HUES6 (cell line): ENCODE measurements around the gene ELMO1.

Source experiments
- H3K27ac ChIP-seq: 2 replicates; pipeline ENCODE4 v1.7.0; 2013; ENCODE audit warnings: low read depth, mild to moderate bottlenecking, low read length, inconsistent platforms
- H3K27me3 ChIP-seq: 2 replicates; pipeline ENCODE4 v1.6.1; 2013; ENCODE audit warnings: low read length; ENCODE audit not compliant: control insufficient read depth, insufficient read depth
- H3K36me3 ChIP-seq: 2 replicates; pipeline ENCODE4 v1.6.1; 2013; ENCODE audit warnings: low read length; ENCODE audit not compliant: control insufficient read depth, insufficient read depth
- H3K4me1 ChIP-seq: 2 replicates; pipeline ENCODE4 v1.6.1; 2013; ENCODE audit warnings: low read length; ENCODE audit not compliant: control insufficient read depth, insufficient read depth
- H3K4me3 ChIP-seq: 2 replicates; pipeline ENCODE4 v1.5.1; 2013; ENCODE audit warnings: low read depth, low read length
- H3K9ac ChIP-seq: one replicate; pipeline ENCODE4 v1.6.1; 2013; ENCODE audit warnings: mild to moderate bottlenecking, low read length
- H3K9me3 ChIP-seq: 2 replicates; pipeline ENCODE4 v1.6.1; 2013; ENCODE audit warnings: low read depth, low read length; ENCODE audit not compliant: control insufficient read depth, insufficient read depth

Gene ELMO1

DNA sequence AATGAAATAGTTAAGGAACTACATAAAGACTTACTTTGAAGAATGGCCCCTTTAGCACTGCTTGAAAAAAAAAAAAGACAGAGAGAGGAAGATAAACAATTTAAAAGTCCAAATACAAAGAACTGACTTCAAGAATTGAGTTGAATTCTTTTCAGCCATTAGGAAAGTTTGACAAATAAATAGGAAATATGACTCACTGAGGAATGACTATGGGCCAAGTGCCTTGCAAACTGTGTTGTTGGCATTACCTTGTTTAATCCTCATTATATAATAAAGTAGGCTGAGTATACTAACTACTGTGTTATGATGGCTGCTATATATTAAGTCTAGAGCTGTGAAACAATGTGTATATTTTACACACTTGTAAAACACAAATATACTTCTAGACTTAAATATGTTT is 151.1 kb downstream of the ELMO1 start:
- no peaks in the 10 kb centered on the region for H3K36me3 ChIP-seq

GRCh38 chr7:37295401-37295800 is 153.3 kb downstream of the ELMO1 start:
- Histone ChIP-seq H3K27me3 (no peaks in the 10 kb centered on the region), H3K36me3 (no peaks in the 10 kb centered on the region), H3K4me3 (no peak overlapping the region), H3K4me1 (no peaks in the 10 kb centered on the region), H3K9ac (no peak overlapping the region), H3K9me3 (0 out of 2 replicates have a peak, but pooled peaks cover 3% of the 10 kb centered on the region), H3K27ac (no peak overlapping the region)

More for the DNA sequence above, 151.1 kb downstream of the ELMO1 start:
- no peaks in the 10 kb centered on the region for H3K4me1 ChIP-seq
- H3K9me3 ChIP-seq, result no peaks in the 10 kb centered on the region
- H3K4me3 ChIP-seq, result no peak overlapping the region
- H3K27ac ChIP-seq, result no peak overlapping the region
- no peaks in the 10 kb centered on the region for H3K27me3 ChIP-seq
- no peak overlapping the region for H3K9ac ChIP-seq

DNA sequence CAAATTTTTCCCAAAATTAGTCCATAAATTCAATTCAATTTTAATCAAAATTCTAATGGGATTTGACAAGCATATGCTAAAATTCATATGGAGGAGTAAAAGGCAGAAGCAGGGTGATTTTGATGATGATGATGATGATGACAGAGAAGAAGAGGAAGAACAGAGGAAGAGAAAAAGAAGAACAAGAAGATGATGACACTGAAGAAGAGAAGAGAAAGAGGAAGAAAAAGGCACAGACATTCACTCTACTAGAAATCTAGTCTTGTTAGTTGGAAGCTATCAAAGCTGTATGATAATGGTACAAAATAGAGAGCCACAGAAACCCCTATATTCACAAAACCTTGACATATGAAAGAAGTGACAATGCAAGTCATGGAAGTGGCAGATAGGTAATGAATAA is 157.9 kb downstream of the ELMO1 start:
- no peak overlapping the region for H3K27ac ChIP-seq

GRCh38 chr7:37289781-37290180 is 158.9 kb downstream of the ELMO1 start:
- no peaks in the 10 kb centered on the region for H3K36me3 ChIP-seq
- H3K9me3 ChIP-seq, result 0 out of 2 replicates have a peak, but pooled peaks cover 3% of the 10 kb centered on the region
- H3K9ac ChIP-seq, result no peak overlapping the region
- peaks cover 5% of the 10 kb centered on the region; the same call in 1 of the 2 replicates for H3K4me1 ChIP-seq
- no peak overlapping the region for H3K4me3 ChIP-seq
- no peak overlapping the region for H3K27ac ChIP-seq
- H3K27me3 ChIP-seq, result no peaks in the 10 kb centered on the region

More for the DNA sequence above, 157.9 kb downstream of the ELMO1 start:
- no peak overlapping the region for H3K4me3 ChIP-seq
- no peaks in the 10 kb centered on the region for H3K27me3 ChIP-seq
- H3K9me3 ChIP-seq, result 0 out of 2 replicates have a peak, but pooled peaks cover 3% of the 10 kb centered on the region
- peaks cover 5% of the 10 kb centered on the region; the same call in 1 of the 2 replicates for H3K4me1 ChIP-seq
- no peaks in the 10 kb centered on the region for H3K36me3 ChIP-seq
- no peak overlapping the region for H3K9ac ChIP-seq

DNA sequence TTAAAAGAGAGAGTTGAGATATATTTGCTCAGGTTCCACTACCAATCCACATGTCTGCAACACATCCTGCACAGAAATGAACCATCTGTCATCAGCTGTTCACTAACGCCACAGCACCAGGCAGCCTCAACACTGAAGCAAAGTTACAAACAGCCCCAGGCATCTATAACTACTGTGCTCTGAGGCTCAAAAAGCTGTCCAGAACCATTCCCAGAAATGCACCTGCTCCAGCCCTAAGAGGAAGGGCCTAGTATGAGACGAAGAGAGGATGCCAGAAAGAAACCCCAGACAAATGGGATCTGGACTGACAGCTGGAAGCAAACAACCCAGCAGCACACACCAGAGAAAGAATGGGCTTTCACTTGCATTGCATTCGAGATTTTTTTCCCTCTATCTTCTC is 159.3 kb downstream of the ELMO1 start:
- no peaks in the 10 kb centered on the region for H3K27me3 ChIP-seq
- H3K27ac ChIP-seq, result no peak overlapping the region
- no peak overlapping the region for H3K9ac ChIP-seq
- 0 out of 2 replicates have a peak, but pooled peaks cover 3% of the 10 kb centered on the region for H3K9me3 ChIP-seq
- no peak overlapping the region for H3K4me3 ChIP-seq
- H3K4me1 ChIP-seq, result peaks cover 5% of the 10 kb centered on the region; the same call in 1 of the 2 replicates
- H3K36me3 ChIP-seq, result no peaks in the 10 kb centered on the region

DNA sequence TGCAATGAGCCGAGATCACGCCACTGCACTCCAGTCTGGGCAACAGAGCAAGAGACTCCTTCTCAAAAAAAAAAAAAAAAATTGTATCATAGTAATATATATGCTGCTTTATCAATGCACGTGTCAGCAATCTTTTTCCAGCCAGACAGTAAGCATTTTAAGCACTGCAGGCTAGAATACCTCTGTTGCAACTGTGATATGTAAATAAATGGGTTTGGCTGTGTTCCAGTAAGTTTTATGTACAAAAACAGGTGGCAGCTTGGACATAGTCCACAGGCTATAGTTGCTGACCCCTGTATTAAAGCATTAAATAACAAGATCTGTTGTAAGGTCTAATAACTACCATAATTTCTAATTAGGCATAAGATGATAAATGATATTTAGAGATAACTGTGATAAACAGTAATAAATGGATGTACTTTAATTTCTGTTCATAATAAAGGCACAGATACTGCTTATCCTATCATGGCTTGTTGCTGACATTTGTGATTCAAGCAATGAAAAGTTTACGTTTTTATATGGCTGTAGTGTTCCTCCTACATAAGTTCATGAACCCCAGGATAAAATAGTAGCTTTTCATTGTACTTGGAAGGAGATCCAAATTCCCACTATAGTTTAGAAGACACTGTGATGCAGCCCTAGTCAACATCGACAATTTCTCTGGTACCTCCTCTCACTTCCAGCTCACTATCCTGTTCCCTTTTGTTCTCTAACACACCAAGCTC is 161.4 kb downstream of the ELMO1 start:
- Histone ChIP-seq H3K9me3 (0 out of 2 replicates have a peak, but pooled peaks cover 3% of the 10 kb centered on the region), H3K27ac (no peak overlapping the region), H3K4me1 (peaks cover 5% of the 10 kb centered on the region; the same call in 1 of the 2 replicates), H3K9ac (no peak overlapping the region), H3K4me3 (no peak overlapping the region), H3K27me3 (no peaks in the 10 kb centered on the region), H3K36me3 (no peaks in the 10 kb centered on the region)

DNA sequence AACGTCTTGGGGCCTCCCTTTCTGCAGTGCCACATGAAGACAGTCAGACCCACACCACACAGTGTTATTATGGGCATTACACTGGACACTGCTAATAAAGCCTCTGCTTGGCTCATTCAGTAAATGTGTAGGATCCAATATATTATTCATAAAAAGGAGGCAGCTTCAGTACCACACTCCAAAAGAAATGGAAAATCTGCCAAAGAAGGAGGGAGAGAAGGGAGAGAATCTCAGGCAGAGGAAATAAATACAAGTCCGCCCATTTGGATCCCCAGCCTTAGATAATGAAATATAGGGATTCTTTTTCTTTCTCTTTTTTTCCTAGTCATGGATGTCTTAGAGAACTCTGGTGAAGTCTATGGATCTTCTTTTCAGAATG is 162.2 kb downstream of the ELMO1 start:
- Histone ChIP-seq H3K4me1 (peaks cover 5% of the 10 kb centered on the region; the same call in 1 of the 2 replicates), H3K36me3 (no peaks in the 10 kb centered on the region), H3K9me3 (0 out of 2 replicates have a peak, but pooled peaks cover 2% of the 10 kb centered on the region), H3K27ac (no peak overlapping the region), H3K27me3 (no peaks in the 10 kb centered on the region), H3K9ac (no peak overlapping the region), H3K4me3 (no peak overlapping the region)

DNA sequence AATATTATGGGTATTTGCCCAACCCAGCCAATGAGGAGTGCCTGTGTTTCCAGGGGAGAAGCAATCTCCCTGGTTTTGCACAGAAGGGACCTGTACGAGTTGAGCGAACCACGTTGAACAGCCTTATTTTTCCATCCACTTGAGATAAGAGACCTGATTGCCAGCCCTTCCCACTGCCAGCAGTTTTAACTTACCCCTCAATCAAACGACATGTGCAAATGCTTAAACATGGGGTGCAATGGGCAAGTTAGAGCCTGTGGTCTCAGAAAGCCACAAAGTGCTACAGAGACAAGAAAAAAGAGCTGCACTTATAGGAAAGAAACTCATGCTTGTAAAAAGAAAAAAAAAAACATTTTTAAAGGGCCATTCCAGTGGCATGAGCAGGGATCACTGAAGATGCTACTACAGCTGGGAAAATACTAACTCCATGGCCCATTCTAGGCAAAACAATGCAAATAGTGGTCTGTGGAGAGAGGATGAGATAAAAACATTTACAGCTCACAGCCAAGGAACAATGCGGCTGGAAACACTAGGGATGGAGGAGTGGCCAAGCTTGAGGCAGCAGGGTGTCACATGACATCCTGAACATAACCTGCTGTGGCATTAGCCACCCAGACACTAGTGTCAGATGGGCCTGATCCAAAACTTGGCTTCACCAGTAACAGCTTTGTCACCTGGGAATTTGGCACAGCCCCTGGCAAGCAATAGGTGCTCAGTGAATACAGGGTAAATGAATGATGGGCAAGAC is 162.8 kb downstream of the ELMO1 start:
- Histone ChIP-seq H3K4me1 (peaks cover 5% of the 10 kb centered on the region; the same call in 1 of the 2 replicates), H3K9ac (no peak overlapping the region), H3K9me3 (no peaks in the 10 kb centered on the region), H3K36me3 (no peaks in the 10 kb centered on the region), H3K27me3 (no peaks in the 10 kb centered on the region), H3K27ac (no peak overlapping the region), H3K4me3 (no peak overlapping the region)

- Histone ChIP-seq H3K4me1 (peaks cover 5% of the 10 kb centered on the region; the same call in 1 of the 2 replicates), H3K9me3 (no peaks in the 10 kb centered on the region), H3K27ac (no peak overlapping the region), H3K9ac (no peak overlapping the region), H3K4me3 (no peak overlapping the region), H3K36me3 (no peaks in the 10 kb centered on the region), H3K27me3 (no peaks in the 10 kb centered on the region)
Measured at GRCh38 chr7:37284805-37285231, 163.8 kb downstream of the ELMO1 start.

GRCh38 chr7:37284285-37284684 is 164.4 kb downstream of the ELMO1 start:
- H3K36me3 ChIP-seq, result no peaks in the 10 kb centered on the region
- H3K4me1 ChIP-seq, result peaks cover 5% of the 10 kb centered on the region; the same call in 1 of the 2 replicates
- no peak overlapping the region for H3K4me3 ChIP-seq
- H3K27me3 ChIP-seq, result no peaks in the 10 kb centered on the region
- H3K9ac ChIP-seq, result no peak overlapping the region
- H3K27ac ChIP-seq, result no peak overlapping the region
- no peaks in the 10 kb centered on the region for H3K9me3 ChIP-seq

GRCh38 chr7:37283716-37284115 is 164.9 kb downstream of the ELMO1 start:
- H3K27me3 ChIP-seq, result no peaks in the 10 kb centered on the region
- H3K9ac ChIP-seq, result no peak overlapping the region
- no peaks in the 10 kb centered on the region for H3K9me3 ChIP-seq
- no peak overlapping the region for H3K4me3 ChIP-seq
- H3K27ac ChIP-seq, result no peak overlapping the region
- H3K36me3 ChIP-seq, result no peaks in the 10 kb centered on the region
- peaks cover 5% of the 10 kb centered on the region; the same call in 1 of the 2 replicates for H3K4me1 ChIP-seq
